Measurements from ENCODE around the gene TUBA4A.
"Not testable (repeated sequence)": the region's sequence is repeated elsewhere in the genome, so short reads cannot be mapped to it uniquely, and the experiment has no call there.

TUBA4A gene

DNA sequence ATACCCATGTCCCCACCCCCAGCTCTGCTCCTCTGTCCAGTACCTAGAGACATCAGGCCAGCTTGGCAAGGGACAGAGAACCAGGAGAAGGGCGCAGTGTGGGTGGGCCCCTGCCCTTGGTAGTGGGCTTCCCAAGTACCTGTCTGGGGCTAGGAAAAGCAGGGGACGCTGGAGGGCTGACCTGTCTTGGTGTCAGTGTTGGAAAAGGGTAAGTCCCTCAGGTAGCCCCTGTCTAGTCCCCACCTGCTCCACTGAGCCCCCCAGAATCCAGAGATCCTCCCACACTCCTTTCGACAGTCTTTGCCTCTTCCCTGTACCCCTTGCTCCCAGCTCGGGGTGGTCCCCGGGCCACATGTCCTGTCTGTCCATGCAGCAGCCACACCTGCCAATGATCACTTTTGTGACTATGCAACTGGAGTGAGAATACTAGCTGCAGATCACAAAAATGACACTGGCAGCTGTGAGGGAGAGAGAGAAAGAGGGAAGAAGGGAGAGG lies 40.1 kb upstream of the TUBA4A start:
- FAIRE-seq (no peak), DNase-seq (ENCODE audit: insufficient read length) (no peak)
- TF ChIP-seq POLR2A (IDR thresholded peaks at IDR 0.05; ENCODE audit: low read depth, low read length): no peak

DNA sequence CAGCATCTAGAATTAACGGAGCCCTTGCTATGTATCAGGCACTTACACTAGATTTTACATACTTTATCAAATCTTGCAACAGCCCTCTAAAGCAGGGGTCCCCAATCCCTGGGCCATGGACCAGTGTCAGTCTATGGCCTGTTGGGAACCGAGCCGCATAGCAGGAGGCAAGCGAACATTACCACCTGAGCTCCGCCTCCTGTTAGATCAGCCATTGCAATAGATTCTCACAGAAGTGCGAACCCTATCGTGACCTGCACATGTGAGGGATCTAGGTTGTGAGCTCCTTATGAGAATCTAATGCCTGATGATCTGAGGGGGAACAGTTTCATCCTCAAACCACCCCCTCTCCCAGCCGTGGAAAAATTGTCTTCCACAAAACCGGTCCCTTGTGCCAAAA lies 38.9 kb upstream of the TUBA4A start:
- TF ChIP-seq TAF1 (IDR thresholded peaks at IDR 0.05; ENCODE audit: borderline replicate concordance, low read depth, low read length): no peak
- no peak for TF ChIP-seq POLR2A (IDR thresholded peaks at IDR 0.05; ENCODE audit: low read depth, low read length)
- no peak for TF ChIP-seq POLR2AphosphoS5 (IDR thresholded peaks at IDR 0.05; ENCODE audit: low read depth, low read length)
- DNase-seq (ENCODE audit: insufficient read length) (no peak), FAIRE-seq (no peak)

DNA sequence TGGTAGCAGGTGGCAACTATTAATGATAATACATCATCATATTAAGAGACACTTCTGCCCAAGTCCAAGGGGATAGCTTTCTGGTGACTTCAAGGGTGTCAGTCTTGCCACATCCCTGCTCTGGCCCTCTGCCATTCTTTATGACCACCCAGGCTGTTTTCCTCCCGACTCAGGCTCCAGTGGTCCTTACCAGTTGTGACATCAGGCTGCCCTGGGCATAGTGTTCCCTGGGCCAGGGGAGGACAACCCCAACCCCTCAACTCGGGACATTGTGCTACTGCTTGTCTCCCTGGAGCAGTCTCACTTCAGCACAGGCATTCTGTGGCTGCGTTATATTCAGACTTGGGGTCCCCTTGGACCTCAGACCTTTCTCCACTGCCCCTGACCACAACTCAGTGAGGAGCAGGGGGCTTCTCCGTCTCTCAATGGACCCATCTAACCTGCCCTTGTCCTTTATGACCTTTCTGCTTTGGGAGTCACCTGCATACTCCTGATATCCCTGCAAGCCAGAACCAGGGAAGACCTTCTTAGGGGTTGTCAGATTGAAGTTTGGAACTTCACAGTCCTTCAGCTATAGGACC lies 38.3 kb upstream of the TUBA4A start:
- DNase-seq (ENCODE audit: insufficient read length) (no peak), FAIRE-seq (no peak)
- no peak for TF ChIP-seq TAF1 (IDR thresholded peaks at IDR 0.05; ENCODE audit: borderline replicate concordance, low read depth, low read length)
- no peak for TF ChIP-seq POLR2AphosphoS5 (IDR thresholded peaks at IDR 0.05; ENCODE audit: low read depth, low read length)
- TF ChIP-seq POLR2A (IDR thresholded peaks at IDR 0.05; ENCODE audit: low read depth, low read length): no peak

DNA sequence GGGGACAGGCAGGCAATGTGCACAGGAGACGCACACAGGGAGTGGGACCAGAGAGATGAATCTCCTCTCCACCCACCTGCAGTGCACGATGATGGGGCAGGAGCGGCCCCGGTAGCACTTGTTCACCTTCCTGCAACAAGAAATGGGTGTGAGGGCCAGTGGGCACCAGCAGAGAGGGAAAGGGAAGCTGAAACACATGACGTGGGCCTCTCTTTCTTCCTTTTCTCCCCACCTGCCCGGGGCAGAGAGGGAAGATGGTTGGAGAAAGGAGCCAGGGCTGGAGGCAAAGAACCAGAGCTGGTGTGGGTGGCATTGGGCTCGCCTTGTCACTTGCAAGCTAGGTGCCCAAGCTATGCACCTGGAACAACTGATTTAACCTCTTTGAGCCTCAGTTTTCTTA lies 37.7 kb upstream of the TUBA4A start:
- DNase-seq (ENCODE audit: insufficient read length) (no peak), FAIRE-seq (no peak)
- TF ChIP-seq POLR2AphosphoS5 (IDR thresholded peaks at IDR 0.05; ENCODE audit: low read depth, low read length): no peak
- TF ChIP-seq POLR2A (IDR thresholded peaks at IDR 0.05; ENCODE audit: low read depth, low read length): no peak
- TF ChIP-seq TAF1 (IDR thresholded peaks at IDR 0.05; ENCODE audit: borderline replicate concordance, low read depth, low read length): no peak

DNA sequence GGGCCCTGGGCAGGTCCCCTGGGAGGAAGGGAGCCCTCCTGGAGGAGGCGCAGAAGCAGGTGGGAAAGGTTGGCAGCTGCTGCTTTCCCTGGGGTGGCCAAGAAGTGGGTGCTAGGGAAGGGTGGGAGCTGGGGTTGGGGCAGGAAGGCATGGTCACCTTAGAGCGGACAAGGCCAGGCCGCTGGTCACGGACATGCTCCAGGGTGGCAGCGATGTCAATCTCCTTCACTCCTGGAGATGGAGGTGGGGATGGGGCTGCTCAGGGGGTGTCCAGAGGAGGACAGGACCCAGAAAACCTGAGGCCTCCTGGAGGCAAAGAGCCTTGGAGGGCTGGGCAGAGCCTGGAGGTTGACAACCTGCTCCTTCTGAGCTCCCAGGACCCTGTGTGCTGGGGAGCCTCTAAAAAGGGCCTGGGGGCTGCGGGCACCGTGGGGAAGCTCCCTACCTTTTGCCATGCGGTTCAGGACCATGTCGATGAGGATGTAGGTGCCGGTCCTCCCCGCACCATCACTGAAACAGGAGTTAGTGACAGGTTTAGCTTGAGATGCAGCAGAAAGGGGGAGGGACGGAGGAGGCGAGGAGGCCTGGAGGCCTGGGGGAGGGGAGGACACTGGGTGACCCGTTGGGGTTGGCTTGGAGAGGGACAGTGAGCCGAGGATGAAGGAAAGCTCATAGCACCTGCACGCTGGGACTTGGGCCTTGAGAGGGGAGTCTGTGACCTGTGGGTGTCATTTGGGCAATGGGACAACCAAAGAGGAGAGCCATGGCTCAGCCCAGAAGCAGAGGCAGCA lies 36.9 kb upstream of the TUBA4A start:
- DNase-seq (ENCODE audit: insufficient read length) (no peak), FAIRE-seq (no peak)
- TF ChIP-seq POLR2AphosphoS5 (IDR thresholded peaks at IDR 0.05; ENCODE audit: low read depth, low read length) (no peak), TAF1 (IDR thresholded peaks at IDR 0.05; ENCODE audit: borderline replicate concordance, low read depth, low read length) (no peak), POLR2A (IDR thresholded peaks at IDR 0.05; ENCODE audit: low read depth, low read length) (no peak)

DNA sequence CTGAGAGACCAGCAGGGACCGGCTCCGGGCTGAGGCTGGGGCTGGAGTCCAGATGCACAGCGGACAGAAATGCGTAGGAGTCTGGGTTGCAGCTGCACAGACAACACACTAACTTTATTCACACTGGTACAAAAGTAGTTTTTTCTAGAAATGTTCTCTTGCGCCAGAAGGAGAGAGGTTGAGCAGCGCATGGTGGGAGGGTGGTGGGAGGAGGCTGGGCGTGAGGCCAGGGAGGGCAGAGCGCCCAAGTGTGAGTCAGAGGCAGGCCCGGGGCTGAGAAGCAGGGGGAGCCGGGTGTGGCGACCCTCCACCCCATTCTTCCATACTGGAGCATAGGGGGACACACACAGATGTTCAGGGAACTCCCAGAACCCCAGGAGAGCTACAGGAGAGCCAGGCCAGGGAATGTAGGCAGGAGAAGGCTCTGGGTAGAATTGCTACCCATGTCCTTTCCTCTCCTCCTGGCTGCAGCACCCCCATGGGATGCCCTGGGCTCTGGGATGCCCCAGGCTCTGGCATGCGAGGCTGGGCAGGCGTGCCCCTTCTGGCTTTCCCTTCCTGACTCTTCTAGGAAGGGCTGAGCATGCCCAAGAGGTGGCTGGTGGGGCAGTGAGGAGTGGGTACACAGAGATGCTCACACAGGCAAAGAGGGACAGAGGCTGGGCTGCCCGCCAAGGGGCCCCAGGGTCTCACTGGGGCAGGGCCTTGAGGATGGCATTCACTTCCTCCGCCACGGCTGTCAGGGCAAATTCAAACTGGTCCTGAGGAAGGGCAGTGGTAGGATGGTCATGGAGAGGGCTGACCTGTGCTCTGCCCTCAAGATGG lies 36.0 kb upstream of the TUBA4A start:
- DNase-seq (ENCODE audit: insufficient read length) (no peak), FAIRE-seq (no peak)
- TF ChIP-seq POLR2A (IDR thresholded peaks at IDR 0.05; ENCODE audit: low read depth, low read length): no peak
- no peak for TF ChIP-seq POLR2AphosphoS5 (IDR thresholded peaks at IDR 0.05; ENCODE audit: low read depth, low read length)
- no peak for TF ChIP-seq TAF1 (IDR thresholded peaks at IDR 0.05; ENCODE audit: borderline replicate concordance, low read depth, low read length)

DNA sequence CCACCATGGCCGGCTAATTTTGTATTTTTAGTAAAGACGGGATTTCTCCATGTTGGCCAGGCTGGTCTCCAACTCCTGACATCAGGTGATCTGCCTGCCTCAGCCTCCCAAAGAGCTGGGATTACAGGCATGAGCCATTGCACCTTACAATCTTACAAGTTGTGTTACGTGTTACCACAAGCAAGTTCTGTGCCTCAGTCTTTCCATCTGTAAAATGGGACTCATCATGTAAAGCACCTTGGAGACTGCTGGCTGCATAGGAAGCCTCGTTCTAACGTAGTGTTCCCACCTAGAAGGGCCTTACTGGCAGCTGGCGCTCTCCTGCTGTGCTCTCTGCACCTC lies 35.4 kb upstream of the TUBA4A start:
- DNase-seq (ENCODE audit: insufficient read length) (no peak), FAIRE-seq (no peak)
- TF ChIP-seq POLR2A (IDR thresholded peaks at IDR 0.05; ENCODE audit: low read depth, low read length): no peak
- no peak for TF ChIP-seq TAF1 (IDR thresholded peaks at IDR 0.05; ENCODE audit: borderline replicate concordance, low read depth, low read length)
- no peak for TF ChIP-seq POLR2AphosphoS5 (IDR thresholded peaks at IDR 0.05; ENCODE audit: low read depth, low read length)

DNA sequence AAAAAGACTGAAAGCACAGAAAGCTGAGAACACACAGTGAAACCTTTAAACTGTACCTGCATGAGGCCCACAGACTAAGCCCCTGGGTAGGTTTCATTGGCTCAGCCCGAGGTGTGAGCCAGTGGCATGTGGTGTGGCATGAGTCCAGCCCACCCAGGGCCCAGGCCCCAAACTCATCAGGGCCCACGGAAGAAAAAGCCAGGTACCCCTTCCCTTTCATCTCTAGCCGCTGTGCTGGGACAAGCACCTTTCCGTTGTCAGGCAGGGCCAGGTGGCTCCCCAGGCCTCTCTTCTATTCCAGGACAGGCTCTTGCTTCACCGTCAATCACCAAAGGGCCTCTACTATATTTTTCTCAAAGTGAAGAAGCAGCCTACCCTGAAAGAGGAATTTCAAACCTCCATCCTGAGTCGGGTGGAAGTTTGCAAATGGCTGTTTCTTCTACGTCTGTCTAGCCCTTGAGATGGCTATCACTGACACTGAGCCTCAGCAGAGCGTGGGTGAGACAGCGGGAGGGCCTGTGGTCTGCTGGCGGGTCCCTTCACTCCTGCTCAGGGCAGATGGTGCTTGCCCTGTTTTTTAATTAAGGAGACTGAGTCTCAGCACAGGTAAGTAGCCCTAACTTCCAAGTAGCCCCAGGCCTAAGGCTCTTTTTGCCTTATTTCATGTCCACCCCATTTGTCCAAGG lies 34.0 kb upstream of the TUBA4A start:
- TF ChIP-seq TAF1 (IDR thresholded peaks at IDR 0.05; ENCODE audit: borderline replicate concordance, low read depth, low read length) (no peak), POLR2AphosphoS5 (IDR thresholded peaks at IDR 0.05; ENCODE audit: low read depth, low read length) (no peak), POLR2A (IDR thresholded peaks at IDR 0.05; ENCODE audit: low read depth, low read length) (no peak)
- DNase-seq (ENCODE audit: insufficient read length) (no peak), FAIRE-seq (no peak)

DNA sequence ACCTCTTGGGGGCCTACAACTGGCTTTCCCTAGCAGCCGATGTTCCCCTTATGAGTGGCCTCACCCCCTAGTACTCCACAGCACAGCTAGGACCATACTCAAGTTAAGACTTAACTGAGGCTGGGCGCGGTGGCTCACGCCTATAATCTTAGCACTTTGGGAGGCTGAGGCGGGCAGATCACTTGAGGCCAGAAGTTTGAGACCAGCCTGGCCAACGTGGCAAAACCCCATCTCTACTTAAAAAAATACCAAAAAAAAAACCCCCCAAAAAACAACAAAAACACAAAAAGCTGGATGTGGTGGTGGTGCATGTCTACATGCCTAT lies 33.4 kb upstream of the TUBA4A start:
- not testable (repeated sequence) for FAIRE-seq; DNase-seq (ENCODE audit: insufficient read length)

DNA sequence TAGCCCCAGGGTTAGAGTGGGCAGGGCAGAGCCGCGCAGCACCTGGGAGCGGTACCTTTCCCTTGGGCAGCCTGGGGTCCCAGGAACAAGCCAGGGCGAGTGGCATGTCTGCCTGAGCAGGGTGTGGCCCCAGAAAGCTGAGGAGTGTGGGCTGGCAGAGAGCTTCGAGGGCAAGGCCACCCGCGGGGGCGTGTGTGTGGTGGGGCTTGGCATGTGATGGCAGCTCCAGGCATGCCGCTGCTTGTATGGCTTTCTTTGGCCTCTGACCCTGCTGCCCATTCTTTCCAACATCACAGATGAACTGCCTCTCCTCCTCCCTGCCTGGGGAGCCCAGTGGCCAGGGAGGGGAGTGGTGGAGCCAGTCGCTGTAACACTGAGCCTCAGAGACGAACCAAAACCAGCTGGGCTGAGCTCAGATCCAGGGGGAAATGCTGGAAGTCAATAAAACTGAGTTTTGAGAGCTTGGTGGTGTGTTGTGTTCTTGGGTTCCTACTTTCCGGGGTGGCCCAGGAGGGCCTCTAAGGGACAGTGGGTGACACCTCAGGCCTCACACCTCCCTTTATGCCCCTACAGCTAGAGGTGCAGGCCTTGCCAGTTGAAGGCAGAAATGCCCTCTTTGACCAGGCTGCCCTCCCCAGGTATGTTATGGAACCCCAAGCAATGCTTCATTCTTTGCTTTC lies 32.9 kb upstream of the TUBA4A start:
- FAIRE-seq (no peak), DNase-seq (ENCODE audit: insufficient read length) (no peak)
- no peak for TF ChIP-seq POLR2A (IDR thresholded peaks at IDR 0.05; ENCODE audit: low read depth, low read length)
- no peak for TF ChIP-seq TAF1 (IDR thresholded peaks at IDR 0.05; ENCODE audit: borderline replicate concordance, low read depth, low read length)
- no peak for TF ChIP-seq POLR2AphosphoS5 (IDR thresholded peaks at IDR 0.05; ENCODE audit: low read depth, low read length)

DNA sequence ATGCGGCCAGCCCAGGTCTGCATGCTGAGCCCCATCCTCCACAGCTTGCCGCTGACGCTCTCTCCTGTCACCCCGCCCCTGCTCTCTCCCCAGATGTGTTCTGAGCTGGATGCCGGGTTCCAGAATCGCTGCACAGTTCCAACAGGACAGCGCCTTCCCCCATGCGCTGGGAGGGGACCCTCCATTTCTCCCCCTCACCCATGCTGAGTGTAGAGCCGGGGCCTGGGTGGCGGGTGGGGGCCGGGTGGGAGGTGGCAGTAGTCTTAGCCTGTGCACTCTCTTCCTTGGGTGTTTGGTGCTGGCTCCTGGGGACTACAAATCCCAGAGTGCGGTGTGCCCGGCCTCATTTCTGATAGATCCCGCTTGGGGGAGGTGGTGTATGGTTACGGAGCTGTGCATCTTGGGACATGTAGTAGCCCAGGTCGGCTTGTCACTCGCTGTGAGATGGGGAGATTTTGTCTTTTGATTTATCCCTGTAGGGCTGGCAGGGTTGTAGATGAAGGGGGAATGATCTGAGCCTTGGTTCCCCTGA lies 32.2 kb upstream of the TUBA4A start:
- TF ChIP-seq POLR2AphosphoS5 (IDR thresholded peaks at IDR 0.05; ENCODE audit: low read depth, low read length): no peak
- FAIRE-seq: no peak
- no peak for DNase-seq (ENCODE audit: insufficient read length)

All from GM12892 (cell line).